MM.1S (cell line): ENCODE measurements around the gene CMTM7.
"Not testable (repeated sequence)": the region's sequence is repeated elsewhere in the genome, so short reads cannot be mapped to it uniquely, and the experiment has no call there.

ENCODE experiments used
- DNase-seq: peaks from one replicate; pipeline ENCODE4 v3.0.0-alpha.2; 2015
- H2AFZ ChIP-seq: fragments of 300-600 bp; sonication (generic); 2 replicates; pipeline ENCODE4 v1.6.0; 2016; ENCODE audit warnings: antibody characterized with exemption, low read length
- H3F3A ChIP-seq: fragments of 300-600 bp; sonication (generic); 2 replicates; pipeline ENCODE4 v1.6.1; 2016; ENCODE audit warnings: mild to moderate bottlenecking, antibody characterized with exemption, low read length, moderate library complexity, mixed read lengths; ENCODE audit not compliant: insufficient read depth
- H3K27ac ChIP-seq: fragments of 300-600 bp; sonication (generic); 2 replicates; pipeline ENCODE4 v1.5.1; 2016; ENCODE audit warnings: mild to moderate bottlenecking, low read length
- H3K27me3 ChIP-seq: fragments of 300-600 bp; sonication (generic); replicated peaks from 2 replicates; pipeline ENCODE4 v1.6.0; 2016; ENCODE audit warnings: low read length; ENCODE audit not compliant: insufficient read depth
- H3K36me3 ChIP-seq: fragments of 300-600 bp; sonication (generic); replicated peaks from 2 replicates; pipeline ENCODE4 v1.6.1; 2016; ENCODE audit warnings: mild to moderate bottlenecking, low read length, mixed read lengths; ENCODE audit not compliant: insufficient read depth
- H3K4me1 ChIP-seq: fragments of 300-600 bp; sonication (generic); 2 replicates; pipeline ENCODE4 v1.6.1; 2016; ENCODE audit warnings: low read length, mixed read lengths
- H3K4me2 ChIP-seq: fragments of 300-600 bp; sonication (generic); 2 replicates; pipeline ENCODE4 v1.6.0; 2016; ENCODE audit warnings: low read depth, low read length
- H3K4me3 ChIP-seq: fragments of 300-600 bp; sonication (generic); 2 replicates; pipeline ENCODE4 v1.5.1; 2016; ENCODE audit warnings: low read length, mixed read lengths
- H3K79me2 ChIP-seq: fragments of 300-600 bp; sonication (generic); 2 replicates; pipeline ENCODE4 v1.6.1; 2016; ENCODE audit warnings: mixed run types, low read length, mixed read lengths
- H3K9ac ChIP-seq: fragments of 300-600 bp; sonication (generic); 2 replicates; pipeline ENCODE4 v1.6.1; 2016; ENCODE audit warnings: low read length, mixed read lengths
- H3K9me2 ChIP-seq: fragments of 300-600 bp; sonication (generic); replicated peaks from 2 replicates; pipeline ENCODE4 v1.6.1; 2016; ENCODE audit warnings: mild to moderate bottlenecking, low read length, mixed read lengths; ENCODE audit not compliant: insufficient read depth
- H3K9me3 ChIP-seq: fragments of 300-600 bp; sonication (generic); replicated peaks from 2 replicates; pipeline ENCODE4 v1.6.1; 2016; ENCODE audit warnings: mild to moderate bottlenecking, low read length, mixed read lengths; ENCODE audit not compliant: insufficient read depth
- H4K20me1 ChIP-seq: fragments of 300-600 bp; sonication (generic); 2 replicates; pipeline ENCODE4 v1.6.1; 2016; ENCODE audit warnings: mild to moderate bottlenecking, low read length, moderate library complexity, mixed read lengths; ENCODE audit not compliant: insufficient read depth
- CTCF ChIP-seq: fragments of 300-600 bp; sonication (generic); IDR thresholded peaks from 2 replicates; pipeline ENCODE4 v1.5.1; 2016; ENCODE audit warnings: antibody characterized with exemption, low read length, mixed read lengths
- EZH2 ChIP-seq: fragments of 300-600 bp; sonication (generic); optimal IDR thresholded peaks from 2 replicates; pipeline ENCODE3; 2017; ENCODE audit warnings: low read depth, mild to moderate bottlenecking, antibody characterized with exemption, low read length, mixed read lengths
- EZH2phosphoT487 ChIP-seq: fragments of 300-600 bp; sonication (generic); IDR thresholded peaks from 2 replicates; pipeline ENCODE4 v1.6.1; 2018; ENCODE audit warnings: antibody characterized with exemption, low read length

Gene CMTM7

DNA sequence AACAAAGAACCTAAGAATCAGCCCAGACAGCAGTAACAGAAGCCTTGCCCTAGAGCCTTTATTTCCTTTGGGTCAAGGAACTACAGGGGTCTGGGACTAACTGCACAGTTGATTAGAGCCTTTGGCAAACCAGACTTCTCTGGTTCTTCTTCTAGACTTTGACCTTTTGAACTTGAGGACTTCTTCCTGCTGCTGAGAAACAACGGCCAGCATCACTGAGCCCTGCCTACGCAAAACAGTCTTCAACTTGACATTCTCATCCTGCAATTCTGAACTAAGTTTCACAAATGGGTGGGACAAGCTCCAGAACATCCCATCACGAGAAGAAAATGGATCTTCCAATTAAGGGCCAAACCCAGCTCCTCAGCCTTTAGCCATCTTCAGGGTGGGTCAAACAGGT lies 79.6 kb downstream of the CMTM7 start:
- H3K27me3 ChIP-seq = no peaks in the 10 kb centered on the region
- H3K4me2 ChIP-seq = no peak overlapping the region
- H3F3A ChIP-seq = no peaks in the 10 kb centered on the region
- no peaks in the 10 kb centered on the region for H4K20me1 ChIP-seq
- no peaks in the 10 kb centered on the region for H3K9me3 ChIP-seq
- H3K4me1 ChIP-seq = 0 out of 2 replicates have a peak, but pooled peaks cover 3% of the 10 kb centered on the region
- no peak overlapping the region for H3K27ac ChIP-seq
- no peak overlapping the region for H3K9ac ChIP-seq
- no peak for TF ChIP-seq CTCF
- H3K9me2 ChIP-seq = no peaks in the 10 kb centered on the region
- H3K4me3 ChIP-seq = no peak overlapping the region
- H2AFZ ChIP-seq = no peak overlapping the region
- H3K79me2 ChIP-seq = no peaks in the 10 kb centered on the region
- no peak for DNase-seq
- H3K36me3 ChIP-seq = no peaks in the 10 kb centered on the region

DNA sequence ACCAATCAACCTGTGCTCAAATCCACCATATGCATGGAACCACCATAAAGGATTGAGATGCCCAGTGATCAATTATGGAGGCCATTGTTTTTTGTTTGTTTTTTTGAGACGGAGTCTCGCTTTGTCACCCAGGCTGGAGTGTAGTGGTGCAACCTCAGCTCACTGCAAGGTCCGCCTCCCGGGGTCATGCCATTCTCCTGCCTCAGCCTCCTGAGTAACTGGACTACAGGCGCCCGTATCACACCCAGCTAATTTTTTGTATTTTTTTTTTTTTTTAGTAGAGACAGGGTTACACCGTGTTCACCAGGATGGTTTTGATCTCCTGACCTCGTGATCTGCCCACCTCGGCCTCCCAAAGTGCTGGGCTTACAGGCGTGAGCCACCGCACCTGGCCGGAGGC lies 80.5 kb downstream of the CMTM7 start:
- not testable (repeated sequence) for H2AFZ ChIP-seq, H3K36me3 ChIP-seq, H4K20me1 ChIP-seq, H3K4me3 ChIP-seq, H3K27me3 ChIP-seq, H3K9me2 ChIP-seq, DNase-seq, H3K4me2 ChIP-seq, H3K4me1 ChIP-seq, H3K27ac ChIP-seq, H3F3A ChIP-seq, H3K9ac ChIP-seq, H3K79me2 ChIP-seq, H3K9me3 ChIP-seq

DNA sequence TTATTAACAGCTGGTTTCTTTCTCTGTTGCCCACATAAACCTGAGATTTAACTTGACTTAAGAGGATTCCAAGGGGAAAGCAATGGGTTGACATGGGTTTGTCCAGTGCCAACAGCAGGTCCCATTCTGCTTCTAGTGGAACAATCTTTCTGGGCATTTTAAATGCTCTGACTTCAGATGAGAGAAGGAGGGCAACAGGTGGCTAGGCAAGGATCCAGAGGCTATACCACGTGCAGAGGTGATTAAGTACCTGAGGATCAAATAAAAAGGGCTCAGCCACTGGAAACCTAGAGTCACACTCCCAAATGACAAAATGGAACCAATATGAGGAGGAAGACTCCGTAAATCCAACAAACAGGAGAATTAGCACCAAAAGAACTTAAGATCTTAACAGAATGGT lies 82.5 kb downstream of the CMTM7 start:
- H3K4me2 ChIP-seq = no peak overlapping the region
- no peak overlapping the region for H3K4me3 ChIP-seq
- no peak overlapping the region for H2AFZ ChIP-seq
- H3K79me2 ChIP-seq = no peaks in the 10 kb centered on the region
- H3K27me3 ChIP-seq = no peaks in the 10 kb centered on the region
- no peak for DNase-seq
- H3K27ac ChIP-seq = no peak overlapping the region
- no peaks in the 10 kb centered on the region for H3K9me2 ChIP-seq
- no peaks in the 10 kb centered on the region for H3K36me3 ChIP-seq
- H3F3A ChIP-seq = no peaks in the 10 kb centered on the region
- TF ChIP-seq EZH2phosphoT487 (no peak), EZH2 (no peak)
- H3K9ac ChIP-seq = no peak overlapping the region
- no peaks in the 10 kb centered on the region for H3K9me3 ChIP-seq
- H3K4me1 ChIP-seq = no peaks in the 10 kb centered on the region
- no peaks in the 10 kb centered on the region for H4K20me1 ChIP-seq

DNA sequence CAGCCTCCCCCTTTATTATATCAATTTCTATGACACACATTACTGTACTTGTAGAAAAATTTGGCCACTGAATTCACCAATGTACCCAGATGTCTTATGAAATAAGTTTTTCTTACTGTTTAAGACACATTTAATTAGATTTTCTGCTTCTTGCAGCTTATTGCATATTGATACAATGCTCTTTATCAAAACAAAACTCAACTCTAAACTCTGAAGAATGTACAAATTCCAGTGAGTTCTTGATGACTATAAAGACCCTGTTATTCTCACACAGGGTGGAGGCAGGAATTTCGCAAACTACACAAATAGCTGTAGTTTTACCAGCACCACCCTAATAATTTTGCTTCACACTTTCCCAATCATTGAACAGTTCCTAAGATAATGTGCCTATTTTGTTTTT lies 89.0 kb downstream of the CMTM7 start:
- Histone ChIP-seq H3K36me3 (no peaks in the 10 kb centered on the region; the same call in 1 of the 2 replicates), H4K20me1 (no peaks in the 10 kb centered on the region), H3K79me2 (no peaks in the 10 kb centered on the region), H2AFZ (no peak overlapping the region), H3K9ac (no peak overlapping the region), H3K9me2 (no peaks in the 10 kb centered on the region), H3K27me3 (no peaks in the 10 kb centered on the region), H3K4me3 (no peak overlapping the region), H3K27ac (no peak overlapping the region), H3F3A (no peaks in the 10 kb centered on the region), H3K4me2 (no peak overlapping the region), H3K4me1 (no peaks in the 10 kb centered on the region), H3K9me3 (no peaks in the 10 kb centered on the region)
- DNase-seq = no peak
- TF ChIP-seq CTCF (no peak), EZH2 (no peak), EZH2phosphoT487 (no peak)
